HTR-8/SVneo (cell line): ENCODE results near the gene KLF14.
"Not testable (repeated sequence)": the region's sequence is repeated elsewhere in the genome, so short reads cannot be mapped to it uniquely, and the experiment has no call there.

Source experiments
- DNase-seq: peaks from one replicate; pipeline ENCODE4 v3.0.0; 2011; ENCODE audit warnings: low spot score, mixed read lengths; ENCODE audit not compliant: insufficient read length
- FAIRE-seq: peaks from 2 replicates; lab custom pipeline; 2011; peaks lifted over from hg19 to GRCh38; lab: Jason Lieb, UNC

Gene KLF14

DNA sequence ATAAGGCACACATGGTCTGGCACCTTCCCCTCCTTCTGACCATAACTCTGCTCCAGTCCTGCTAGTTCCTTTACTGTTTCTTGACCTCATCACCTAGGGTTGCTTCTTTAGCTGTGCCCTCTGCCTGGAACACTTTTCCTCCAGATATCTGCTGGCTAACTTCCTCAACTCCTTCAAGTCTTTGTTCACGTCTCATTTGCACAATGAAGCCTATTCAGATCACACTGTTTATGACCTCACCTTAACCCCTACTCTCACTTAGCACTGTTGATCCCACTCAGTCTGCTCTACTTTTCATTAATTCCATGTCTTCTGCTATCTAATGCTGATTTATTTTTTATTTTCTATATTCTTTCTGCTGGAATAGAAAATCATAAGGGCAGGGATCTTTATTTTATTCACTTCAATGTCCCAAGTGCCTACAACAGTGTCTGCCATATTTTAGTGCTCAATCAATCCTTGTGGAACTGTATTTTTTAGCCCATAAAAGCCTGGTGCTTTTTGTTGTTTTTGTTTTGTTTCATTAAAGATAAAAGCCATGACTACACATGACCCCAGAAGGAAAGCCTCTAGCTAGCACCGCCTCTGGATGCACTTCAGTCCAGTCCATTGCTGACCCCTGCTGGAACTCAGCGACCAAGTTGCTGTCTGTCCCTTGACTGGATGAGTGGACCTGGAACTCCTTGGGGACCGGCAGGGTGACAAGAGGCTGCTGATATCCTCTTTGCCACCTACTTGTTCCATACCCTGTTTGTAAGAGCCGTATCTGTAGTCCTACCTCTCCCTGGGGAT is 12.3 kb downstream of the KLF14 start:
- FAIRE-seq: peak; percentile 4
- DNase-seq: peak; percentile 48

- FAIRE-seq (no peak), DNase-seq (no peak)
Observed at GRCh38 chr7:130719541-130719940, 14.5 kb downstream of the KLF14 start.

GRCh38 chr7:130712416-130712815 is 21.6 kb downstream of the KLF14 start:
- DNase-seq: no peak
- FAIRE-seq: no peak

DNA sequence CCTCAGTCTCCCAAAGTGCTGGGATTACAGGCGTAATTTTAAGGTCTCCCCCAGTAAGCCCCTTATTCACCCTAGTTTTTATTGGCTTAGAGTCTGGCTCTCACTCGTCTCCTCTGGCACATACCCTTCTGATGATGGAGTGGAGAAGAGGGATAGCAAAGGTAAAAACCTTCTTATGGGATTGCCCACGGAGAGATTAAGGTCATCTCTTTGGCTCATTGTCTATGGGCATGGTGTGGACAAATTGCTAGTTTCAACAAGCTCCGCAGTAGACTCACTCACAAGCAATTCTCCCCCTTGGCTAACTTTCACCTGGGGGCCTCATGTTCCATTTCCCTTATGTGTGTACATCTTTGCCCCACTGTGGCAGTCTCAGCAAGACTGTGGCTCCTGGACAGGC is 25.2 kb downstream of the KLF14 start:
- no peak for FAIRE-seq

DNA sequence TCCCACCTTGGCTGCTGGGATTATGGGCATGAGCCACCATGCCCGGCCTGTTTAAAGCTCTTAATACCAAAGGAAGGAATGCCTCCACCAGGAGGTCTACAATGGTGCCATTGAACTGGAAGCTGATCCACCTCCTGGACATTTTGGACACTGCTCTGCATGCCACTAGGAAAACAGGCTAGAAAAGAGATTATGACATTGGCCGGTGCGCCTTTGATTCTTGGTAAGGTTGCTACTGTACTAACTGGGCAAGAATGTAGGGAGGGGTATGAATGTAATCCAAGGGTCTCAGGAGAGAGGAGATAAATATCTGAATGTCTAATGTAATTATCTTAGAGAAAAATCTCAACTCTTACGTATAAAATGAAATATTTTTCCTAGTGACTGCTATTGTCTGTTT is 26.0 kb downstream of the KLF14 start:
- no peak for FAIRE-seq

More for the DNA sequence above, 25.2 kb downstream of the KLF14 start:
- no peak for DNase-seq

DNA sequence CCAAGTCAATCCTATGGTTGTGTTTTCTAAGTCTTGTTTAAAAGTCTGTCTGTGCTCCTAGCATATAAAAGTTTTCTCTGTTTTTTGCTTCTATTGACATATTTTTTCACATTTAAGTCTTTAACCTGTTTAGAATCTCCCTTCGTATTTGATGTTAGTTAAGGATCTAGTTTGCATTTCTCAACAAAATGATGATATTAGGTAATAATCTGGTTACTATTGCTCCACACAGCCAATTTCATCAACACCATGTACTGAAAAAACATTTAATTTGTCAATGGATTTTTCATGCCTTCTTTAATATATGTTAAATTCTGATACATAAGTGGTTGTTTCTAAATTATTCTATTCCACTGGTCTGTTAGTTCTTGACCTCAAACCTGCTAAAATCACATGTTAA is 30.2 kb downstream of the KLF14 start:
- no peak for FAIRE-seq
- DNase-seq: no peak

More for the DNA sequence above, 26.0 kb downstream of the KLF14 start:
- no peak for DNase-seq

DNA sequence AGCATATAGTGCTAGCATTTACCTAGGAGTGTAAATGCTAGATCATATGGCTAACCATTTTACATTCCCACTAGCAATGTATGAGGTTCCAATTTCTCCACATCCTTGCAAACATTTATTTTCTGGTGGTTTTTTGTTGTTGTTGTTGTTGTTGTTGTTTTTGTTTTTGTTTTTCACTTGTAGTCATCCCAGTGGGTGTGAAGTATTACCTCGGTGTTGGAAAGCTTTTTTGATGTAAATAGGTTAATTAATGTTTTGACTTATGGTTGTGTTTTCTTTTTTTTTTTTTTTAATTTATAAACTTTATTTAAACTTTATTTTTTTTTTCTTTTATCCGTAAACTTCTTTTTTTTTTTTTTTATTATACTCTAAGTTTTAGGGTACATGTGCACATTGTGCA is 32.4 kb downstream of the KLF14 start:
- no peak for FAIRE-seq

DNA sequence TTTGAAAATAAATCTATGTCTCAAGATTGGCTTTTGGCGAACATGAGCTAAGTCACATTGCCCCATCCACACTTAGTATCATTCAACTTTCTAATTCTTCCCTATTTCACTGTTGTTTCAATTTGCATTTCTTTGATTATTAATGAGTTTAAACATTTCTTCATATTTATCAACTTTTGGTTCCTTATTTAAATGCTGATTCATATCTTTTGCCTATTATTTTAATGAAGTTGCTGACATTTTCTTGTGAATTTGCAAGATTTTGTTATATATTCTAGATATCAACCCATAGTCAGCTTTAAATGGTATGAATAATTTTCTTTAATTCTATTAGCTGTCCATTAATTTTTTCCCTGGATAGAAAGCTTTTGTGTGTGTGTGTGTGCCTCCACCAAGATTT is 33.2 kb downstream of the KLF14 start:
- FAIRE-seq (no peak), DNase-seq (no peak)

More for the DNA sequence above, 32.4 kb downstream of the KLF14 start:
- DNase-seq: no peak

GRCh38 chr7:130699686-130700085 is 34.3 kb downstream of the KLF14 start:
- no peak for DNase-seq
- no peak for FAIRE-seq

DNA sequence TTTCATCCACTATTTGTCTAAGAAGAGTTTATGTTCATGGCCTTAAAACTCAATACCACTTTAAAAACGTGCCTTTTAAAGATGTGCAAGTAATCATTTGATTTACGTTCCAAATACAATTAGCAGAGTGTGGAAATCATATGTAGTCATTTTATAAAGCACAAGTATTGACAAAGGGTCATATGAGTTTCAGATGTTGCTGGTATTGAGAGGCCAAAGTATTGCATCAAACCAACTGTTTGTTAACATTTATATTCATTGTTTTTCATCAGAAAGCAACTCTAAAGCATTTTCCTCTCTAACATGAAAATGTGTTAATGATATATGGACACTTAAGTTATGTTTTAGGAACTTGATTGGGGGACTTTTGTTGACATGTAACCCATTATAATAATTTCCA is 36.2 kb downstream of the KLF14 start:
- FAIRE-seq: no peak
- DNase-seq: no peak

DNA sequence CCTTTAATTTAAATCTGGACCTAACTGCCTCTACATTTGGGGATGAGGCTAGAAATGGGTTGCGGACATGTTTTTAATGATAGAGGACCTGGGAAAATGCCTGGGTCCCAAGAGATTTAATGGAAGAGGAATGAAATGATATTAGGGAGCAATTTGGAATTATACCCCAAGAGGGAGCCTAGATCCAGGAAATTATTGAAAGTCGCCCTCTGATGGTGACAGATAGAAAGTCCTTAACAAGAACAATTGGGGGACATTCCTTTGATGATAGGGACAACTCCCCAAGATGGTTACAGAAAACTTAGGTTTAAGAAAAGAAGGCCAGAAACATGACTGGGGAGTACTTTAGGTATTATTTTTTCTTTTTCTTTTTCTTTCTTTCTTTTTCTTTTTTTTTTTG is 38.2 kb downstream of the KLF14 start:
- FAIRE-seq (no peak), DNase-seq (peak; percentile 41)

DNA sequence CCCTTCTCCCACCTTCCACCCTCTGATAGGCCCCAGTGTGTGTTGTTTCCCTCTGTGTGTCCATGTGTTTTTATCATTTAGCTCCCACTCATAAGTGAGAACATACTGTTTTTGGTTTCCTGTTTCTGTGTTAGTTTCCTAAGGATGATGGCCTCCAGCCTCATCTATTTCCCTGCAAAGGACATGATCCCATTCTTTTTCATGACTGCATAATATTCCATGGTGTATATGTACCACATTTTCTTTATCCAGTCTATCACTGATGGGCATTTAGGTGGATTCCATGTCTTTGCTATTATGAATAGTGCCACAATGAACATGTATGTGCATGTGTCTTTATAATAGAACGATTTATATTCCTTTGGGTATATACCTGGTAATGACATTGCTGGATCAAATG is 41.6 kb downstream of the KLF14 start:
- not testable (repeated sequence) for FAIRE-seq, DNase-seq

DNA sequence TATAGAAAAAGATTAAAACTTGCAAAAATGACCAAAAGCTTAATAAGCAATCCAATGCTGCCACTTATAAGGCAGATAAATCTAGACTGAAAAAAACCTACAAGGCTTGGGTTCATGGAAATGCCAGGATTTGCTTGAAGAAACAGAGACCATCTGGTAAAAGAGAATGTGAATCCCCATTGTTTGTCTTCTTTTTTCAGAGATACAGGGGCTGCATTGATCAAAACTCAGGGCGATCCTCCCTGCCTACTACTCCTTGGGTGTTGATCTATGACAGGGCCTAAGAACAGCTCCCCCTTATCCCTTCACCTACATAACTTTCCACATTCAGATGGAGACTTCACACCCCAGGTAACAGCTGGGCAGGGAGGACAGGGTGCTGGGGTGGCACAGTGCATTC is 44.3 kb downstream of the KLF14 start:
- FAIRE-seq: no peak
- DNase-seq: no peak

DNA sequence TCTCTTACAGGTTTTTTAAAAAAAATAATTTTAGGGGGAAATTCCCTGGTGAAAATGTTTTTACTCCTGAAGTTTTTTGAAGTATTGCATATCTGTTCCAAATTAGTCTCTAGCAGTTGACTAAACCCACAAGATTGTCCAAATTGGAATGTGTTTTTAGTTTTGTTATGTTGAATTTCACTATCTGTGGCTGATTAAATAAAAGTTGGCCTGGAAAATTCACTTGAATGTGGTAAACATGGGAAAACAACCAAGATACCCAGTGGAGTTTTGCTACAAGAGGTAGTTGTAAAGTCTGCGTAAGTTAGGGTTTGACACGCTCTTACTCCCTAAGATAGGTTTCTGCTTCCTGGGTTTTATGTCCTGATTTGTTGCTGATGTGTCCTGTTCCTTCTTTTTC is 51.0 kb downstream of the KLF14 start:
- no peak for DNase-seq
- FAIRE-seq: no peak
